HG03095 (cell line): Measurements from ENCODE around the gene MYLK2.
"Not testable (repeated sequence)": the region's sequence is repeated elsewhere in the genome, so short reads cannot be mapped to it uniquely, and the experiment has no call there.

Experiments
- ATAC-seq: cut with Tn5 transposase; IDR thresholded peaks from one replicate; pipeline ENCODE4 v1.9.1; 2021; ENCODE audit warnings: moderate library complexity; ENCODE audit not compliant: unreplicated experiment

Gene MYLK2

GRCh38 chr20:31819083-31819784 lies at the start of gene MYLK2:
Gene MYLK2, plus strand, starts transcription at chr20:31819356. Its CDS starts 225 bp downstream, at chr20:31819581.
- ATAC-seq: no peak

- ATAC-seq: no peak
These were observed 49.5 kb upstream of the MYLK2 start for GRCh38 chr20:31769681-31770080.

GRCh38 chr20:31770243-31770642 lies 48.9 kb upstream of the MYLK2 start:
- no peak for ATAC-seq

- no peak for ATAC-seq
These were observed 44.7 kb upstream of the MYLK2 start for GRCh38 chr20:31774408-31774807.

- no peak for ATAC-seq
These were observed 38.3 kb upstream of the MYLK2 start for GRCh38 chr20:31780839-31781238.

GRCh38 chr20:31781945-31782344 lies 37.2 kb upstream of the MYLK2 start:
- no peak for ATAC-seq

- no peak for ATAC-seq
These were observed 34.7 kb upstream of the MYLK2 start for GRCh38 chr20:31784354-31785044.

- ATAC-seq: no peak
These were observed 34.1 kb upstream of the MYLK2 start for GRCh38 chr20:31785089-31785488.

- no peak for ATAC-seq
These were observed 30.6 kb upstream of the MYLK2 start for GRCh38 chr20:31788578-31788977.

- no peak for ATAC-seq
These were observed 28.8 kb upstream of the MYLK2 start for GRCh38 chr20:31790401-31790800.

GRCh38 chr20:31797364-31797763 lies 21.8 kb upstream of the MYLK2 start:
- ATAC-seq: no peak

- no peak for ATAC-seq
These were observed 17.6 kb upstream of the MYLK2 start for GRCh38 chr20:31801508-31801907.

GRCh38 chr20:31803552-31804291 lies 15.4 kb upstream of the MYLK2 start:
- no peak for ATAC-seq

- ATAC-seq: no peak
These were observed 12.4 kb upstream of the MYLK2 start for GRCh38 chr20:31806564-31807355.

GRCh38 chr20:31808481-31808880 lies 10.7 kb upstream of the MYLK2 start:
- ATAC-seq: no peak

GRCh38 chr20:31809661-31810060 lies 9.5 kb upstream of the MYLK2 start:
- ATAC-seq: no peak

- no peak for ATAC-seq
These were observed 8.0 kb upstream of the MYLK2 start for GRCh38 chr20:31811198-31811597.

- ATAC-seq: no peak
These were observed 7.1 kb upstream of the MYLK2 start for GRCh38 chr20:31811796-31812728.

- no peak for ATAC-seq
These were observed 5.5 kb upstream of the MYLK2 start for GRCh38 chr20:31813611-31814010.

- ATAC-seq: not testable (repeated sequence)
These were observed 5.0 kb upstream of the MYLK2 start for GRCh38 chr20:31814142-31814541.
